Neural progenitor cell (in vitro differentiated cells): Measurements from ENCODE around the gene RNU7-1.

ENCODE experiments used
- EZH2 ChIP-seq: fragments of 200-600 bp; sonication (generic); IDR thresholded peaks from 2 replicates; pipeline ENCODE4 v1.6.1; 2017; ENCODE audit warnings: antibody characterized with exemption, mild to moderate bottlenecking, moderate library complexity
- TF ChIP-seq, protein P1 (sequence below): fragments of 200-600 bp; sonication (generic); IDR thresholded peaks from 2 replicates; pipeline ENCODE4 v1.5.1; 2017; ENCODE audit warnings: antibody characterized with exemption, mild to moderate bottlenecking

DNA sequence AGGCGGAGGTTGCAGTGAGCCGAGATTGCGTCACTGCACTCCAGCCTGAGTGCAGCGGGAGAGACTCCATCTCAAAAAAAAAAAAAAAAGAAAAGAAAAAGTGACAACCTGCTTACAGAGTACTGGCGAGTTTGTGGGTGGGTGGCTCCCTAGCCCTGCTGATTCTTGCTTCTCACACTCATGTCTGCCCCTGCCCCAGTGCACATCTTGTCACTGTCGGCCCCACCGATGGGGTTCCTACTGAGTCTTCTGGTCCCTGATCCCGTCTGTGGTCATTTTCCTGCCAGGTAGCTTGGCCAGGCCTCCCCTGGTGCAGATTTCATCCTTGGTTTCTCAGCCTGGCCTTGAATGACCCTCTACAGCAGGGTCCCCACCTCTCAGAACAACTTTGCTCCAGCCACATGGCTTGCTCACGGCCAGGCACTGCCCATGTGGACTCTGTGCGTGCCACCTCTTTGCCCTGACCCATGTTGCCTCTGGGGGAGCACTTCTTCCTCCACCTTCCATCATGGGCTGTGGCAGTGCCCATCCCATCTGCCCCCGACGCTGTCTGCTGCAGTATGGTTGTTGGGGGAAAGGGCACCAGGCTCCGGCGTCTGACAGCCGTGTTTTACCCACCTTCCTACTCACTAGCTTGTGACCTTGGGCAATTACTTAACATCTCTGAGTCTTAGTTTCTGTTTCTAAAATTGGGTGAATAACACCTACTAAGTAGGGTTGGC, 5.4 kb downstream of the RNU7-1 start:
- TF ChIP-seq, protein P1, sequence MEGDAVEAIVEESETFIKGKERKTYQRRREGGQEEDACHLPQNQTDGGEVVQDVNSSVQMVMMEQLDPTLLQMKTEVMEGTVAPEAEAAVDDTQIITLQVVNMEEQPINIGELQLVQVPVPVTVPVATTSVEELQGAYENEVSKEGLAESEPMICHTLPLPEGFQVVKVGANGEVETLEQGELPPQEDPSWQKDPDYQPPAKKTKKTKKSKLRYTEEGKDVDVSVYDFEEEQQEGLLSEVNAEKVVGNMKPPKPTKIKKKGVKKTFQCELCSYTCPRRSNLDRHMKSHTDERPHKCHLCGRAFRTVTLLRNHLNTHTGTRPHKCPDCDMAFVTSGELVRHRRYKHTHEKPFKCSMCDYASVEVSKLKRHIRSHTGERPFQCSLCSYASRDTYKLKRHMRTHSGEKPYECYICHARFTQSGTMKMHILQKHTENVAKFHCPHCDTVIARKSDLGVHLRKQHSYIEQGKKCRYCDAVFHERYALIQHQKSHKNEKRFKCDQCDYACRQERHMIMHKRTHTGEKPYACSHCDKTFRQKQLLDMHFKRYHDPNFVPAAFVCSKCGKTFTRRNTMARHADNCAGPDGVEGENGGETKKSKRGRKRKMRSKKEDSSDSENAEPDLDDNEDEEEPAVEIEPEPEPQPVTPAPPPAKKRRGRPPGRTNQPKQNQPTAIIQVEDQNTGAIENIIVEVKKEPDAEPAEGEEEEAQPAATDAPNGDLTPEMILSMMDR: no peak
- TF ChIP-seq EZH2: no peak
